Heart left ventricle (tissue), 16 donors: ENCODE results near the gene RGS6. TPM values are rescaled to one million over a fixed set of nuclear protein-coding genes. Genes with fewer than 3 reads are reported as not detected.

Experiments used
- ATAC-seq, 4 donors: fragments of 200-7000 bp; cut with Tn5 transposase; one replicate each; pipeline ENCODE4 v1.9.1; 2020 to 2022; ENCODE audit warnings: moderate library complexity in 4 of 4, mild to moderate bottlenecking in 3 of 4, moderate number of reproducible peaks in 1 of 4
- DNase-seq, 5 donors: peaks; one replicate each; pipeline ENCODE4 v3.0.0-alpha.2; 2020
- H3K27ac ChIP-seq, 12 donors: fragments of 200-600 bp; sonication (generic) in 4 of 12; one replicate each; pipeline versions ENCODE4 v1.5.0 to v1.8.0; 2016 to 2022; ENCODE audit warnings: mild to moderate bottlenecking in 2 of 12
- H3K27me3 ChIP-seq, 9 donors: fragments of 200-600 bp; sonication (generic) in 2 of 9; one replicate each; pipeline versions ENCODE4 v1.5.1 to v1.8.0; 2016 to 2022; ENCODE audit warnings: mild to moderate bottlenecking in 3 of 9
- H3K36me3 ChIP-seq, 9 donors: fragments of 200-600 bp; sonication (generic) in 2 of 9; one replicate each; pipeline versions ENCODE4 v1.5.0 to v1.8.0; 2018 to 2022; ENCODE audit warnings: mild to moderate bottlenecking in 2 of 9
- H3K4me1 ChIP-seq, 12 donors: fragments of 200-600 bp; sonication (generic) in 4 of 12; one replicate each; pipeline versions ENCODE4 v1.5.0 to v1.8.0; 2016 to 2022; ENCODE audit warnings: mild to moderate bottlenecking in 3 of 12
- H3K4me3 ChIP-seq, 12 donors: fragments of 200-600 bp; sonication (generic) in 4 of 12; one replicate each; pipeline versions ENCODE4 v1.5.0 to v1.8.0; 2017 to 2022; ENCODE audit warnings: mild to moderate bottlenecking in 9 of 12, moderate library complexity in 4 of 12
- H3K9me3 ChIP-seq, 12 donors: fragments of 200-600 bp; sonication (generic) in 4 of 12; one replicate each; pipeline versions ENCODE4 v1.5.0 to v1.8.0; 2016 to 2022; ENCODE audit warnings: mild to moderate bottlenecking in 1 of 12
- POLR2A ChIP-seq, 2 donors: fragments of 450-650 bp; IDR thresholded peaks; one replicate each; pipeline ENCODE4 v1.6.1; 2017; ENCODE audit warnings: antibody characterized with exemption in 2 of 2, mild to moderate bottlenecking in 2 of 2, moderate library complexity in 2 of 2
- WGBS, 4 donors: extraction: QIAGEN DNeasy Blood & Tissue Kit in 2 of 4; methylation state at CpG; one replicate each; pipeline versions ENCODE4 v1.1.5 to v1.1.7; 2013 to 2018; 5-methylcytosine and 5-hydroxymethylcytosine counted together
- intact Hi-C, 10 donors: fragments of 100-400 bp; cut with DNase I; formaldehyde crosslinking; loops; one replicate each; pipeline versions ENCODE4 v1.11.1 to v1.14.2; 2022
- polyA plus RNA-seq, 2 donors: library from polyadenylated mRNA; stranded (reverse); fragments of 200-250 nt; gene quantifications; one replicate each; pipeline ENCODE4 v1.2.3, GENCODE V29; 2013
- total RNA-seq, 9 donors: library from RNA; depleted of rRNA in 2 of 9; stranded (reverse); fragments of >200 nt in 2 of 9; fragmentation: NEBNext Ultra II Directional in 3 of 9; extraction: Animal tissue kit (Norgen Biotek cat#: 25700) in 3 of 9; gene quantifications; one replicate each; pipeline versions ENCODE4 v1.1.0 to v1.2.4, GENCODE V29; 2016 to 2023
- TF ChIP-seq, protein P1 (sequence below), 12 donors: fragments of 200-600 bp; sonication (generic) in 4 of 12; IDR thresholded peaks; one replicate each; pipeline versions ENCODE4 v1.5.0 to v1.8.0; 2018 to 2022; ENCODE audit warnings: antibody characterized with exemption in 12 of 12, mild to moderate bottlenecking in 5 of 12
- donor health status: ischemic (EF 13 %, LVEDD 7.1; RV severe dilation, severe dysfunction).
- donor health status: healthy with polysubstance abuse.
- donor health status: DM: no; HTN: yes; CAD: no.
- donor health status: DM: no; HTN: no; CAD: no.
- donor health status: ischemic (EF 25% LVEDD 6.9; RV normal size, moderate dysfunction).
- donor health status: ischemic (EF 25% LVEDD 5.7; RV mildly dilated, moderate dysfunction).
- donor health status: healthy.
- donor health status: DM: yes; HTN: yes; CAD: no.
- donor health status: ischemic (EF 35%, LVEDD 5.7; RV mildly dilated, moderate dysfunction).
- donor health status: nonischemic (EF 11% LVEDD 7.7; RV severe dilation, severe dysfunction).
- donor health status: DM: yes; HTN: yes; CAD: no.
- donor health status: PGD.
- donor health status: ischemic (EF 29% LVEDD 5.4; RV normal size, mild dysfunction).
- donor health status: nonischemic (EF 23%, LVEDD 6.1; RV moderate dilation, normal function).

RGS6 gene
- total and polyA plus RNA-seq, 11 donors = 1.3 to 25.4 (median 15.1) TPM

DNA sequence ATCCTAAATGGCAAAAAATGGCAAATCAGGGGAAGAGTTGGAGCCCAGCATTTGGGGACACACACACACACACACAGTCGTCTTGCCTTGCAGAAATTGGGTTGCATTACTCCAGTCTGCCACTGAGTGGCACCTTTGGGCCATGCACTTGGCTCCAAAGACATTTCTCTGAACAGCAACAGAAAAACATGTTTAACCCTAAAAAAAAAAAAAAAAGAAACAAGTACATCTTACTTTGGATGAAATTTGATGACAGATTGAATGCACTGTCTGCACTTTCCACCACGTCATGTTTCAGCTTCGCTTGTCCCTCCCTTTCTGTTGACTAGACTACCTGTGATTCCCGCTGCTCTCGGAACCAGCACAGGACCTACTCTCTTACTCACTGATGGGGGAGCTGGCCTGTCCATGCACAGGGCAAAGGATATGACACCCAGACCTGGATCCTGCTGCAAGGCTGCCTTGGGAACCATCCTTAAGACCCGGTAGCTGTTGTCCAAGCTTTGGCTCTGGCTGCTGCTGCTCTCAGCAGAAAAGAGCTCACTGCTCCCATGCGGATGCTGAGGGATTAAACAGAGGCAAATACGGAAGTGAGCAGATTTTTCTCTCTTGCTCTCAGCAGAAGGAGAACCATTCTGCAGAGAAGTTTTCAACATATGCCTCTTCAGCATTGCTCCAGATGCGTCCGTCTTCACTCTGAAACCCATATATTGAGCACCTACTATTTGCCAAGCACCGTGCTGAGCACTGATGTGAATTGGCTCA is 584.9 kb downstream of the RGS6 start:
- Histone ChIP-seq H3K4me3 (no peak overlapping the region), H3K27ac (no peak overlapping the region), H3K9me3 (peaks cover 0 to 11% (median 0%) of the 10 kb centered on the region in 12 donors), H3K36me3 (no peaks in the 10 kb centered on the region), H3K4me1 (peaks cover 0 to 26% (median 0%) of the 10 kb centered on the region in 12 donors), H3K27me3 (no peaks in the 10 kb centered on the region)
- DNase-seq (peak in 4 of 5 donors; percentile 42 to 65 (median 52)), ATAC-seq (peak; percentile 51 to 77 (median 68))
- 60 to 67% (median 67%) methylated on average over 11 of the region's 11 CpGs for WGBS, 4 donors
- intact Hi-C loops = loop anchor here in 9 of 10 donors (1.0 to 5.0 kb wide), 6 partner anchors 100 to 432 kb away; no protein-coding TSS in a partner anchor
- TF ChIP-seq, protein P1, sequence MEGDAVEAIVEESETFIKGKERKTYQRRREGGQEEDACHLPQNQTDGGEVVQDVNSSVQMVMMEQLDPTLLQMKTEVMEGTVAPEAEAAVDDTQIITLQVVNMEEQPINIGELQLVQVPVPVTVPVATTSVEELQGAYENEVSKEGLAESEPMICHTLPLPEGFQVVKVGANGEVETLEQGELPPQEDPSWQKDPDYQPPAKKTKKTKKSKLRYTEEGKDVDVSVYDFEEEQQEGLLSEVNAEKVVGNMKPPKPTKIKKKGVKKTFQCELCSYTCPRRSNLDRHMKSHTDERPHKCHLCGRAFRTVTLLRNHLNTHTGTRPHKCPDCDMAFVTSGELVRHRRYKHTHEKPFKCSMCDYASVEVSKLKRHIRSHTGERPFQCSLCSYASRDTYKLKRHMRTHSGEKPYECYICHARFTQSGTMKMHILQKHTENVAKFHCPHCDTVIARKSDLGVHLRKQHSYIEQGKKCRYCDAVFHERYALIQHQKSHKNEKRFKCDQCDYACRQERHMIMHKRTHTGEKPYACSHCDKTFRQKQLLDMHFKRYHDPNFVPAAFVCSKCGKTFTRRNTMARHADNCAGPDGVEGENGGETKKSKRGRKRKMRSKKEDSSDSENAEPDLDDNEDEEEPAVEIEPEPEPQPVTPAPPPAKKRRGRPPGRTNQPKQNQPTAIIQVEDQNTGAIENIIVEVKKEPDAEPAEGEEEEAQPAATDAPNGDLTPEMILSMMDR (IDR thresholded peaks at IDR 0.05) = peak; percentile 82 to 93 (median 86)
- no peak for TF ChIP-seq POLR2A (IDR thresholded peaks at IDR 0.05)

DNA sequence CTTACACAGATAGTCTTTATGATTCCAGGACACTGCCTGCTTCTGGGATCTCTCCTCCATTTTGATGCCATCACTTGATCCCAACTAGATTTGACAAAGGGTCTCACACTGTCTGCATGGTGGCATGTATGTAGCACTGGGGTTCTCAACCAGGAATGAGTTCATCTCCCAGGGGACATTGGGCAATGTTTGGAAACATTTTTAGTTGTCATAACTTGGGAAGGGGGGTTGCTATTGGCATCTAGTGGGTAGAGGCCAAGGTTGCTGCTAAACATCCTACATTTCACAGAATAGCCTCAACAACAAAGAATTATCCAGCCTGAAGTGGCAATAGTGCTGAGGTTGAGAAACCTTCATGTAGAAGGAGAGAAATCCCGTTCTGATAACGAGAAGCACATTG is 585.5 kb downstream of the RGS6 start:
- peaks cover 0 to 11% (median 0%) of the 10 kb centered on the region in 12 donors for H3K9me3 ChIP-seq
- H3K4me1 ChIP-seq = peaks cover 0 to 26% (median 0%) of the 10 kb centered on the region in 12 donors
- no peaks in the 10 kb centered on the region for H3K27me3 ChIP-seq
- WGBS, 4 donors = 91 to 98% (median 94%) methylated on average over 2 of the region's 2 CpGs
- H3K27ac ChIP-seq = no peak overlapping the region
- ATAC-seq (no peak), DNase-seq (no peak)
- intact Hi-C loops = loop anchor here (1.0 to 5.0 kb wide), 6 partner anchors 100 to 431 kb away; no protein-coding TSS in a partner anchor
- no peak overlapping the region for H3K4me3 ChIP-seq
- TF ChIP-seq POLR2A (IDR thresholded peaks at IDR 0.05) = no peak
- TF ChIP-seq, protein P1 (IDR thresholded peaks at IDR 0.05) = no peak
- no peaks in the 10 kb centered on the region for H3K36me3 ChIP-seq

DNA sequence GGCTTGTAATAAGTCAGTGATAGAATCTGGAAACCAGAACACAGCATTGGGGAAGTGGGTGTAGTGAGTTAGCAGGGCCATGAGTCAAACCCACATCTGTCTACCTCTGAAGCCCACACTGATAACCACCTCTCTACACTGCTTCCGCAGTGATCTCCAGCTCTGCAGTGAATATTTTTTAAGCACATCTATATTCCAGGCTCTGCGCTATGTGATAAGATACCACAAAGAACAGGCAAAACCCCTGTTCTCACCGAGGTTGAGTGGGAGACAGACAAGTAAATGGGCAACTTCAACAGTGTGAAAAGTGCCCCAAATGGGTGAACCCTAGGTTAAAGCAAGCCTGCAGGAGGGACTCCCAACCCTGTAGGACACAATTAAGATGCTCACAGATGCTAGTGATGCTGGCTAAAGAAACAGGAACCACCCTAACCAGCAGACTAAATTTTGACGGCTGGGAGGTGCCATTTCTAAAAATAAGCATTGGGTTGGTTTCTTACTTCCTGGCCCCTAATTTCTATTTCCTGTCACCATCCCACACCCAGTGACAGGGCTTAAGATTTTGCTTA is 586.7 kb downstream of the RGS6 start:
- ATAC-seq = no peak
- DNase-seq = no peak
- TF ChIP-seq, protein P1 (IDR thresholded peaks at IDR 0.05) = no peak
- no peak for TF ChIP-seq POLR2A (IDR thresholded peaks at IDR 0.05)
- H3K9me3 ChIP-seq = peaks cover 0 to 11% (median 0%) of the 10 kb centered on the region in 12 donors
- intact Hi-C loops = loop anchor here in 4 of 10 donors (2.0 to 5.0 kb wide), 3 partner anchors 98 to 428 kb away; no protein-coding TSS in a partner anchor
- 45 to 56% (median 48%) methylated on average over 4 of the region's 4 CpGs for WGBS, 4 donors
- no peaks in the 10 kb centered on the region for H3K27me3 ChIP-seq
- no peaks in the 10 kb centered on the region for H3K36me3 ChIP-seq
- no peak overlapping the region for H3K4me3 ChIP-seq
- H3K27ac ChIP-seq = peak overlapping the region in 1 of 12 donors; percentile 17
- H3K4me1 ChIP-seq = peaks cover 0 to 34% (median 0%) of the 10 kb centered on the region in 12 donors

- Histone ChIP-seq H3K9me3 (peaks cover 0 to 11% (median 0%) of the 10 kb centered on the region in 12 donors), H3K4me1 (peaks cover 0 to 40% (median 0%) of the 10 kb centered on the region in 12 donors), H3K27me3 (no peaks in the 10 kb centered on the region), H3K27ac (no peak overlapping the region), H3K36me3 (no peaks in the 10 kb centered on the region), H3K4me3 (no peak overlapping the region)
- ATAC-seq (no peak), DNase-seq (no peak)
- TF ChIP-seq, protein P1 (IDR thresholded peaks at IDR 0.05) = no peak
- no peak for TF ChIP-seq POLR2A (IDR thresholded peaks at IDR 0.05)
- intact Hi-C loops = loop anchor here in 4 of 10 donors (2.0 to 5.0 kb wide), 3 partner anchors 98 to 428 kb away; no protein-coding TSS in a partner anchor
- WGBS, 4 donors = 86 to 94% (median 87%) methylated on average over 4 of the region's 4 CpGs
Observed at GRCh38 chr14:72519543-72519942, 587.3 kb downstream of the RGS6 start.
